ENCODE data around the gene KCNH5. TPM values are rescaled to one million over a fixed set of nuclear protein-coding genes. Genes with fewer than 3 reads are reported as not detected.

KCNH5 gene, protein sequence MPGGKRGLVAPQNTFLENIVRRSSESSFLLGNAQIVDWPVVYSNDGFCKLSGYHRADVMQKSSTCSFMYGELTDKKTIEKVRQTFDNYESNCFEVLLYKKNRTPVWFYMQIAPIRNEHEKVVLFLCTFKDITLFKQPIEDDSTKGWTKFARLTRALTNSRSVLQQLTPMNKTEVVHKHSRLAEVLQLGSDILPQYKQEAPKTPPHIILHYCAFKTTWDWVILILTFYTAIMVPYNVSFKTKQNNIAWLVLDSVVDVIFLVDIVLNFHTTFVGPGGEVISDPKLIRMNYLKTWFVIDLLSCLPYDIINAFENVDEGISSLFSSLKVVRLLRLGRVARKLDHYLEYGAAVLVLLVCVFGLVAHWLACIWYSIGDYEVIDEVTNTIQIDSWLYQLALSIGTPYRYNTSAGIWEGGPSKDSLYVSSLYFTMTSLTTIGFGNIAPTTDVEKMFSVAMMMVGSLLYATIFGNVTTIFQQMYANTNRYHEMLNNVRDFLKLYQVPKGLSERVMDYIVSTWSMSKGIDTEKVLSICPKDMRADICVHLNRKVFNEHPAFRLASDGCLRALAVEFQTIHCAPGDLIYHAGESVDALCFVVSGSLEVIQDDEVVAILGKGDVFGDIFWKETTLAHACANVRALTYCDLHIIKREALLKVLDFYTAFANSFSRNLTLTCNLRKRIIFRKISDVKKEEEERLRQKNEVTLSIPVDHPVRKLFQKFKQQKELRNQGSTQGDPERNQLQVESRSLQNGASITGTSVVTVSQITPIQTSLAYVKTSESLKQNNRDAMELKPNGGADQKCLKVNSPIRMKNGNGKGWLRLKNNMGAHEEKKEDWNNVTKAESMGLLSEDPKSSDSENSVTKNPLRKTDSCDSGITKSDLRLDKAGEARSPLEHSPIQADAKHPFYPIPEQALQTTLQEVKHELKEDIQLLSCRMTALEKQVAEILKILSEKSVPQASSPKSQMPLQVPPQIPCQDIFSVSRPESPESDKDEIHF
- 0.88 and 2.8 TPM in 2 replicates for total RNA-seq (ENCODE audit: low replicate concordance)
- long read RNA-seq, partial matches to known transcripts, result 2 of 4 reads
- long read RNA-seq, other reads (novel, unspliced or antisense), result 2 of 4 reads

DNA sequence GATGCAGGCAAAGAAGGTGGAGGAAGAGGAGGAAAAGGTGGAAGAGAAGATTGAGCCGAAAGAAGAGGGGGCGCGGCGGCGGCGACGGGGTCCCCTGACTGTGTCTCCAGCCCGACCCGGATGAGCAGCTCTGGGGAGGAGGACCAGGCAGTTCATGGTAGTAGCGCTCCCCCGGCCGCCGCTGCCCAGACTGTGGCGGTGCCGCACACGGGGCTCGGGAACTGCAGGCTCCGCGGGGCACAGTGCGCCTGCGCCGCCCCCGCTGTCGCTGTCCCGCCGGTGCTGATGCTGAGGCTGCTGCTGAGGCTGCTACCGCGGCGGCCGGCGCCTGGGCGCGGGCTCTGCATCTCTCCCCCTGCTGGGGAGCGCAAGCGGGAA is at the start of gene KCNH5:
TSS of gene KCNH5 (minus strand) at position 225 of the 378 bp plus-strand sequence. CDS start 272 bp downstream, outside the sequence.
- H3K27ac Mint-ChIP-seq, result no peak within 1 kb of the TSS
- no peaks in the 10 kb centered on the region for H3K36me3 Mint-ChIP-seq
- TF ChIP-seq, protein P1, sequence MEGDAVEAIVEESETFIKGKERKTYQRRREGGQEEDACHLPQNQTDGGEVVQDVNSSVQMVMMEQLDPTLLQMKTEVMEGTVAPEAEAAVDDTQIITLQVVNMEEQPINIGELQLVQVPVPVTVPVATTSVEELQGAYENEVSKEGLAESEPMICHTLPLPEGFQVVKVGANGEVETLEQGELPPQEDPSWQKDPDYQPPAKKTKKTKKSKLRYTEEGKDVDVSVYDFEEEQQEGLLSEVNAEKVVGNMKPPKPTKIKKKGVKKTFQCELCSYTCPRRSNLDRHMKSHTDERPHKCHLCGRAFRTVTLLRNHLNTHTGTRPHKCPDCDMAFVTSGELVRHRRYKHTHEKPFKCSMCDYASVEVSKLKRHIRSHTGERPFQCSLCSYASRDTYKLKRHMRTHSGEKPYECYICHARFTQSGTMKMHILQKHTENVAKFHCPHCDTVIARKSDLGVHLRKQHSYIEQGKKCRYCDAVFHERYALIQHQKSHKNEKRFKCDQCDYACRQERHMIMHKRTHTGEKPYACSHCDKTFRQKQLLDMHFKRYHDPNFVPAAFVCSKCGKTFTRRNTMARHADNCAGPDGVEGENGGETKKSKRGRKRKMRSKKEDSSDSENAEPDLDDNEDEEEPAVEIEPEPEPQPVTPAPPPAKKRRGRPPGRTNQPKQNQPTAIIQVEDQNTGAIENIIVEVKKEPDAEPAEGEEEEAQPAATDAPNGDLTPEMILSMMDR (conservative IDR thresholded peaks at IDR 0.05), result no peak
- no peaks in the 10 kb centered on the region for H3K9me3 Mint-ChIP-seq
- H3K27me3 Mint-ChIP-seq, result peaks cover 89% of the 10 kb centered on the region
- peak; percentile 80 for DNase-seq (ENCODE audit: extremely low spot score, unreplicated experiment)
- H3K4me3 Mint-ChIP-seq, result peak within 1 kb of the TSS; percentile 83
- no peaks in the 10 kb centered on the region for H3K4me1 Mint-ChIP-seq (ENCODE audit: unreplicated experiment)

DNA sequence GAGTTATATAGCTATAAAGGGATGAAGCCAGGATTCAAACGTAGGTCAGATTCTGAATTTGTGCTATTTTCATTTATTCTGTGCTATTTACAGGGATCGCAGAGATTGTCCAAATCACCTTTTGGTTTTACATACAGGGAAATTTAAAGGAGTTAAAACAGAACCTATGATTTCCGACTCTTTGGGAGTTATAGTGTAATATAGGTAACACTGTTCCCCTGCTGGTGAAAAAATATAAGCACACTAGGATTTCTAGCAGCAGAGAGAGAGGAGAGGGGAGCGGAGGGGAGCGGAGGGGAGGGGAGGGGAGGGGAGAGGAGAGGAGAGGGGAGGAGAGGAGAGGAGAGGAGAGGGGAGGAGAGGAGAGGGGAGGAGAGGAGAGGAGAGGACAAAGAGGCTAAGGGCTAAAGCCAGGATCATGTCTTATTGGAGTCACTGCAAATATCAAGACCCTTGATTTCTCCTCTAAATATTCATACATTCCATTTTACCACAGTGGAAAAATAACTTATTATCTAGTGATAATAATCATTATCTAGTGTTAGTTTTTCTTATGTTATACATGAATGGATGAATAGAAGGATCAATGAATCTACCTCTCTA is 46.2 kb upstream of the KCNH5 start:
- Mint-ChIP-seq H3K4me3 (no peak overlapping the region), H3K36me3 (no peaks in the 10 kb centered on the region), H3K27me3 (no peaks in the 10 kb centered on the region), H3K9me3 (no peaks in the 10 kb centered on the region), H3K4me1 (ENCODE audit: unreplicated experiment) (no peaks in the 10 kb centered on the region), H3K27ac (no peak overlapping the region)
- no peak for DNase-seq (ENCODE audit: extremely low spot score, unreplicated experiment)
- TF ChIP-seq, protein P1 (conservative IDR thresholded peaks at IDR 0.05), result peak; percentile 53

DNA sequence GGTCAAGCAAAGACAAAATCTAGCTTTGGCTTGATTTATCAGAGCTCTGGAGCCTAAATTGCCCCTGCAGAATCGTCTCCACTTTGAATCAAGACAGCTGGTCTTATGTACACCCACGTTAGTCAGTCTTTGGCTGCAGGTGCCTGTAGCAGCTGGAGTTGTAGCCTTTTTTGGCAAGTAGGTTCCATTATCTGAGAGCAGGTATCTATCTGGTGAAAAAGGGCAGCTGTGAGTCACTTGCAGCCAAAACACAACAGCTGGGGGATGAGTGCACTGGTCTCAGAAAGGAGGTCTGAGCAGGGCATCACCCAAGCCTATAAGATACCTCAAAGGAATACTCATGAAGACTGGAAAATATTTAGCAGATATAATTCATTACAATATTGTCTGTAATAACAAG is 43.6 kb upstream of the KCNH5 start:
- H3K4me3 Mint-ChIP-seq, result no peak overlapping the region
- H3K9me3 Mint-ChIP-seq, result no peaks in the 10 kb centered on the region
- TF ChIP-seq, protein P1 (conservative IDR thresholded peaks at IDR 0.05), result no peak
- DNase-seq (ENCODE audit: extremely low spot score, unreplicated experiment), result no peak
- H3K36me3 Mint-ChIP-seq, result no peaks in the 10 kb centered on the region
- H3K4me1 Mint-ChIP-seq (ENCODE audit: unreplicated experiment), result no peaks in the 10 kb centered on the region
- H3K27me3 Mint-ChIP-seq, result no peaks in the 10 kb centered on the region
- H3K27ac Mint-ChIP-seq, result no peak overlapping the region

DNA sequence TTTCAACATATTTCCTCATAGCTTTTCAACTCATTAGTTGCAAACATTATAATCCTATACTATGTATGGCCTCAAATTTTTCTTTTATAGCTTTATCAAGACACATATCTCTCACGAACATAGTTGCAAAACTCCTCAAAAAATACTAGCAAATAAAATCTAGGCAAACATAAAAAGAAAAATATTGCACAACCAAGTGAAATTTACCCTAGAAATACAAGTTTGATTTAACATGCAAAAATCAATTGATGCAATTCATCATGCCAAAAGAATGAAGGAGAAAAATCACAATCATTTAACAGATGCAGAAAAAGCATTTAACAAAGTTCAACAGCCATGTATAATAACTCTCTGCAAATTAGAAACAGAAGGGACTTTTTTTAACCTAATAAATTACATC is 33.3 kb upstream of the KCNH5 start:
- TF ChIP-seq, protein P1 (conservative IDR thresholded peaks at IDR 0.05), result no peak
- no peaks in the 10 kb centered on the region for H3K36me3 Mint-ChIP-seq
- no peak for DNase-seq (ENCODE audit: extremely low spot score, unreplicated experiment)
- no peaks in the 10 kb centered on the region for H3K9me3 Mint-ChIP-seq
- no peaks in the 10 kb centered on the region for H3K4me1 Mint-ChIP-seq (ENCODE audit: unreplicated experiment)
- H3K27me3 Mint-ChIP-seq, result no peaks in the 10 kb centered on the region
- no peak overlapping the region for H3K27ac Mint-ChIP-seq
- no peak overlapping the region for H3K4me3 Mint-ChIP-seq

DNA sequence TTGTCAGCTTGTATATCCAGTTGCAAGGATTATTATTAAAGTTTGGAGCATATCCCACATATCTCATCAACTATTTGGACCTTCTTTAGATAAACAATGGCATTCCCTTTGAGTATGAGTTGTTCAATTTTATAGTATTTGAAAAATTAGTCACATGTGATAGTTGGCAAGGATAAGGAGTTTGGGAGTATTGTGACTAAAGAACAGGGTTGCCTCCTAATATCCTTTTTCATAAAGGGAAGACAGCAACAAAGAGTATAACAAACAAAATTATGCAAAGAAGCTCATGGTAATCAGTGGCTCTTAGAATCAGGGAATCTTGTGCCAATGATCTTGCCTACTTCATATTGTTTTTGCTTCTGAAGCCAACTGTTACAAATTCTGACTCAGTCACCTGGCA is 31.2 kb upstream of the KCNH5 start:
- Mint-ChIP-seq H3K4me1 (ENCODE audit: unreplicated experiment) (no peaks in the 10 kb centered on the region), H3K4me3 (no peak overlapping the region), H3K36me3 (no peaks in the 10 kb centered on the region), H3K9me3 (no peaks in the 10 kb centered on the region), H3K27me3 (no peaks in the 10 kb centered on the region), H3K27ac (no peak overlapping the region)
- DNase-seq (ENCODE audit: extremely low spot score, unreplicated experiment), result no peak
- TF ChIP-seq, protein P1 (conservative IDR thresholded peaks at IDR 0.05), result no peak

Measured in type B pancreatic cell (in vitro differentiated cells).